ENCODE data around the gene NOTCH1.

NOTCH1 gene

DNA sequence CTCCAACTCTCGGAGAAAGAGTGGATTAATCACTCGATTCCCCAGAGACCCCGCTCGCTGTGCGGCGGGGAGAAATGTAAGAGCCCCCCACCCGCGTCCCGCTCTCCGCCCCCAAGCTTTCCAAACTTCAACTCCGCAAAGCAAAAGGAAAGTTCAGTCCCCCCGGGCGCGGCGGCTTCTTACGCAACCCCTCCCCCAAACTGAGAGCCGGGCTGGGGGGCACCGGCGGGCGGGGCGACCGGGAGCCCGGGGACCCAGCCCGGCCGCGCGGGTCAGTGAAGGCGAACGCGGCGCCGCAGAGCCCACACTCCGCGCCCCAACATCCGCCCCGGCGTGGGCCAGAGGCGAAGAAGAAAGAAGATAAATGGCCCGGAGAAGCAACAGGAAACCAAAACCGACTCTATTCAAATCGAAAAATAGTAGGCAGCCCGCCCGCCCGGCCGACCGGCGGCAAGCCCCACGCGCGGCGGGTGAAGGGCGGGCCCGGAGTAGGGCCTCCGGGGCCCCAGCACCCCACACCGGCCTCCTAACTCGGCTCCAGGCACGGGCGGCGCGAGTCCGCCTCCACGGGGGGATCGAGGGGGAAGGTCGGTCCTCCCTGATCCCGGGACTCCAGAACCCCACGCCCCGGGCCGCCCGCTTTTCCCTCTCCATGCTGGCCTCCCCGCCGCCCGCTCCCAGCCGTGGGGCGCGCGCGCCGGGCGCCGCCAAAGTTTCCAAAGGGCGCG lies 720 bp downstream of the NOTCH1 start:
- Histone ChIP-seq H3K27ac (peak overlapping the region; percentile 66), H3K4me3 (ENCODE audit: low read depth, low read length) (peak overlapping the region; percentile 83), H3K27me3 (ENCODE audit: insufficient read depth, low read depth, severe bottlenecking) (no peaks in the 10 kb centered on the region), H3K36me3 (peaks cover 37% of the 10 kb centered on the region), H3K9me3 (ENCODE audit: severe bottlenecking) (no peaks in the 10 kb centered on the region)
- TF ChIP-seq, protein P1, sequence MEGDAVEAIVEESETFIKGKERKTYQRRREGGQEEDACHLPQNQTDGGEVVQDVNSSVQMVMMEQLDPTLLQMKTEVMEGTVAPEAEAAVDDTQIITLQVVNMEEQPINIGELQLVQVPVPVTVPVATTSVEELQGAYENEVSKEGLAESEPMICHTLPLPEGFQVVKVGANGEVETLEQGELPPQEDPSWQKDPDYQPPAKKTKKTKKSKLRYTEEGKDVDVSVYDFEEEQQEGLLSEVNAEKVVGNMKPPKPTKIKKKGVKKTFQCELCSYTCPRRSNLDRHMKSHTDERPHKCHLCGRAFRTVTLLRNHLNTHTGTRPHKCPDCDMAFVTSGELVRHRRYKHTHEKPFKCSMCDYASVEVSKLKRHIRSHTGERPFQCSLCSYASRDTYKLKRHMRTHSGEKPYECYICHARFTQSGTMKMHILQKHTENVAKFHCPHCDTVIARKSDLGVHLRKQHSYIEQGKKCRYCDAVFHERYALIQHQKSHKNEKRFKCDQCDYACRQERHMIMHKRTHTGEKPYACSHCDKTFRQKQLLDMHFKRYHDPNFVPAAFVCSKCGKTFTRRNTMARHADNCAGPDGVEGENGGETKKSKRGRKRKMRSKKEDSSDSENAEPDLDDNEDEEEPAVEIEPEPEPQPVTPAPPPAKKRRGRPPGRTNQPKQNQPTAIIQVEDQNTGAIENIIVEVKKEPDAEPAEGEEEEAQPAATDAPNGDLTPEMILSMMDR (IDR thresholded peaks at IDR 0.05; ENCODE audit: low read depth, low read length) = no peak
- DNase-seq = no peak

DNA sequence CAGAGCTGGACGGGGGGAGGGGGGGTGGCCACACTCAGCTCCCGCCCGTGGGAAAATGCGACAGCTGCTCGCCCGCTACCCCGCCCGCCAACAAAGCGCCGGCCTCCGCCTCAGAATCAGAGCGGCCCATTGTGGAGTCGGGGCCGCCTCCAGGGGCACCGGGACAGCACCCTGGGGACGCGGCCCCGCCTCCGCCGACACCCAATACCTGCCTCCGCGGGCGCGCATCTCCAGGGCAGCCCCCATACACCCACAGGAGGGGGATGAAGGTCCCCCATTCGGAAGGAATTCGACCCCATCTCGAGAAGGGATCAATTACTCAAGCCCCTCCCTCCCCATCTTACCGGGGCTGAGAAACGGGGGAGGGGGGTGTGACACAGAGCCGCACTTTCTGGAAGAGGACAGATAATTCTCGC lies 1.3 kb downstream of the NOTCH1 start:
- H3K27ac ChIP-seq = peak overlapping the region; percentile 66
- peaks cover 40% of the 10 kb centered on the region for H3K36me3 ChIP-seq

DNA sequence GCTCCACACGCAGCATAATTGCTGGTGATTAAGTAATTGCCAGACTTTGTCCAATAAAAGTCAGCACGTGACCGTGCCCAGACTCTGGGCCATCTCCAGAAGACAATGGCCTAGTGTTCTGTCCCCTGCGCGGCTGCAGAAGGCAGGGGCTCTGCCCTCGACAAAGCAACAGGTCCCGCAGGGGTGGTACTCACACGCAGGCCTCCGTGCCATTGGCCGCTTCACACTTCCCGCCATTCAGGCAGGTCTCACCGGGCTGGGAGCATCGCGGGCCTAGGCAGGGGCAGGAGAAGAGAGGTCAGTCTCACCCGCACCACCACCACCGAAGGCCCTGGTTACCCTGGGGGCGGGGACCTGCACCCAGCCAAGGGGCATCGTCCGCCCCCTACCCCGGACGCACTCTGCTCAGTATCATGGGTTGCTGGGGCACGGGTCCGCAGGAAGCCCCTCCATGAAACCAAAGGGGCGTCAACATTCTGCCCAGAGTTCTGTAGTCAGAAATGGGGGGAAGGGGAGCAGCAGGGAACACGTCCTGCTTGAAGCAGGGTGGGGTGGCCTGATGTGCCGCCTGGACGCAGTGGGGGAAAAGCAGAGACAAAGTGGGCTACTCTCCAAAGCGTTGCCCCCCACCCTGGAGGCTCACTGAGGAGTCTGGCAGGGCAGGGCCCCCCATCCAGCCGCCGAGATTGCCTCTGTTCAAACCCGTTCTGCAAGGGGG lies 1.9 kb downstream of the NOTCH1 start:
- Histone ChIP-seq H3K9me3 (ENCODE audit: severe bottlenecking) (no peaks in the 10 kb centered on the region), H3K4me3 (ENCODE audit: low read depth, low read length) (peak overlapping the region; percentile 83), H3K36me3 (peaks cover 40% of the 10 kb centered on the region), H3K27me3 (ENCODE audit: insufficient read depth, low read depth, severe bottlenecking) (no peaks in the 10 kb centered on the region), H3K27ac (peak overlapping the region; percentile 66)
- no peak for DNase-seq
- TF ChIP-seq, protein P1 (IDR thresholded peaks at IDR 0.05; ENCODE audit: low read depth, low read length) = no peak

More for the DNA sequence above, 1.3 kb downstream of the NOTCH1 start:
- DNase-seq = peak; percentile 81
- H3K9me3 ChIP-seq (ENCODE audit: severe bottlenecking) = no peaks in the 10 kb centered on the region
- peak overlapping the region; percentile 83 for H3K4me3 ChIP-seq (ENCODE audit: low read depth, low read length)
- H3K27me3 ChIP-seq (ENCODE audit: insufficient read depth, low read depth, severe bottlenecking) = no peaks in the 10 kb centered on the region
- TF ChIP-seq, protein P1 (IDR thresholded peaks at IDR 0.05; ENCODE audit: low read depth, low read length) = no peak

DNA sequence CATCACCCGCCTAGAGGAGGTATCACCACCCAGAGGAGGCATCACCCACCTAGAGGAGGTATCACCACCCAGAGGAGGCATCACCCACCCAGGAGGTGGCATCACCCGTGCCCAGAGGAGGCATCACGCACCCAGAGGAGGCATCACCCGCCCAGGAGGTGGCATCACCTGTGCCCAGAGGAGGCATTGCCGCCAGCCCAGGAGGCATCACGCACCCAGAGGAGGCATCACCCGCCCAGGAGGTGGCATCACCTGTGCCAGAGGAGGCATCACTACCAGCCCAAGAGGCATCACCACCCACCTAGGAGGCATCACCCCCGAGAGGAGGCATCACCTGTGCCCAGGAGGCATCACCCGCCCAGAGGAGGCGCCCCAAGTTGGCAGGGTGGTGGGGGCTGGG lies 2.6 kb downstream of the NOTCH1 start:
- TF ChIP-seq, protein P1 (IDR thresholded peaks at IDR 0.05; ENCODE audit: low read depth, low read length) = no peak
- Histone ChIP-seq H3K4me3 (ENCODE audit: low read depth, low read length) (no peak overlapping the region), H3K9me3 (ENCODE audit: severe bottlenecking) (no peaks in the 10 kb centered on the region), H3K36me3 (peaks cover 44% of the 10 kb centered on the region), H3K27me3 (ENCODE audit: insufficient read depth, low read depth, severe bottlenecking) (no peaks in the 10 kb centered on the region), H3K27ac (no peak overlapping the region)
- DNase-seq = no peak

DNA sequence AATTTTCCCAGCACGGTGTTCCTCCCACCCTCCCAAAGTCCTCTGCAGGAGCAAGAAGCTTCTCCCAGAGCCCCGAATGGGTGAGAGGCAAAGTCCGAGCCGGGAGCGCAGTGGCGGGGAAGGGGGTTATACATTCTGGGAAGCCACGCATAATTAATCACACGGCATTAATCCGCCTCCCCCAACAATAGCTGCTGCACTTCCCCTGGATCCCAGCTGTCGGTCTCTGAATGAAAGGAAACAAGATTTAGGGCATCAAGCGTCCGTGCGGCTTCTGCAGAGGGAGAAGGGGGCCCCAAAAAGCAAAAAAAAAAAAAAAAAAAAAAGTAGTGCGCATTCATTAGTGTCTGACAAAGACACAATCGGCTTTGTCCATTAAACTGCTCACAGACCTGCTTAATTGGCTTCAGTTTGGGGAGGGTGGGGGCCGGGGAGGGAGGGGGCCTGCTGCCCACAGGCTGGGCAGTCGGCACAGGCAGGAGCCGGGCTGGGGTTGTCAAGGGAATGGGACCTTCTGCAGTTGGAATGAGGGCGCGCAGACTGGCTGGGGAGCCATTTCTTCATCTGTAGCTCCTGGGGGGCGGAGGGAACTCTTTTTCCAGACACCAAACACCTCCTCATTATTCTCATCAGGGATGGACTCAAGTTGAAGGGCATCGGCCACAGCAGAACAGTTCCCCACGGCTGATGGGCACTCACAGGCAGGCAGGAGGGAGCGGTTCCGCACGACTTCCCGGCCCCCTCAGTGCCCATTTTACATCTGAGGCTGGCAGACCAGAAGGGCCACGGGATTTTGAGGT lies 3.4 kb downstream of the NOTCH1 start:
- peaks cover 47% of the 10 kb centered on the region for H3K36me3 ChIP-seq
- no peak overlapping the region for H3K4me3 ChIP-seq (ENCODE audit: low read depth, low read length)
- TF ChIP-seq, protein P1 (IDR thresholded peaks at IDR 0.05; ENCODE audit: low read depth, low read length) = no peak
- H3K27me3 ChIP-seq (ENCODE audit: insufficient read depth, low read depth, severe bottlenecking) = no peaks in the 10 kb centered on the region
- peak; percentile 75 for DNase-seq
- H3K9me3 ChIP-seq (ENCODE audit: severe bottlenecking) = no peaks in the 10 kb centered on the region
- peak overlapping the region; percentile 55 for H3K27ac ChIP-seq
